ENCODE measurements around the gene KCNIP4. TPM values are rescaled to one million over a fixed set of nuclear protein-coding genes. Genes with fewer than 3 reads are reported as not detected.
"Not testable (repeated sequence)": the region's sequence is repeated elsewhere in the genome, so short reads cannot be mapped to it uniquely, and the experiment has no call there.

The KCNIP4 gene
- total and polyA plus RNA-seq, 10 of the 15 experiments (the other 5 are each of a cell fraction or from before 2014, with no cell fraction given), result 0.03 to 0.23 (median 0.13) TPM; not detected in 7

GRCh38 chr4:20787940-20788665 lies 1160.5 kb downstream of the KCNIP4 start (continued):
- TF ChIP-seq ZNF592 (IDR thresholded peaks at IDR 0.05) (no peak), EZH2 (IDR thresholded peaks at IDR 0.05; ENCODE audit: borderline replicate concordance, control insufficient read depth, low read depth, low read length) (no peak), ESRRA (IDR thresholded peaks at IDR 0.05; ENCODE audit: low read length) (no peak)

GRCh38 chr4:20783134-20783533 lies 1165.4 kb downstream of the KCNIP4 start:
- FAIRE-seq; intact Hi-C loops (cut with micrococcal nuclease; ENCODE audit: unreplicated experiment): not testable (repeated sequence)

More at GRCh38 chr4:20783134-20783533, 1165.4 kb downstream of the KCNIP4 start:
- RAD21 ChIA-PET (ENCODE audit: unreplicated experiment); H3K4me3 ChIP-seq; H3K36me3 ChIP-seq (ENCODE audit: control insufficient read depth in 2 of 2, insufficient read depth in 2 of 2, low read length in 1 of 2); BruUV-seq (replicated peaks); DNase-seq (ENCODE audit: low read depth, low spot score); H3K27me3 ChIP-seq (replicated peaks in 1 of 2; ENCODE audit: control insufficient read depth in 2 of 2, insufficient read depth in 2 of 2, low read length in 1 of 2); H3K9me3 ChIP-seq (replicated peaks; ENCODE audit: control insufficient read depth, insufficient read depth, low read length); H3K27ac ChIP-seq (ENCODE audit: control insufficient read depth, insufficient read depth); H3K9ac ChIP-seq (ENCODE audit: control insufficient read depth, insufficient read depth, low read length); POLR2A ChIA-PET; H3K79me2 ChIP-seq (ENCODE audit: control insufficient read depth, insufficient read depth, low read length); H2AFZ ChIP-seq (ENCODE audit: control insufficient read depth, low read depth, low read length); H3K4me1 ChIP-seq (ENCODE audit: control insufficient read depth, insufficient read depth, low read length); in situ Hi-C loops (cut with MboI); H4K20me1 ChIP-seq (ENCODE audit: control insufficient read depth, insufficient read depth); H3K4me2 ChIP-seq (ENCODE audit: control insufficient read depth, insufficient read depth); ATAC-seq: not testable (repeated sequence)
- WGBS (ENCODE audit: insufficient coverage, insufficient replicate concordance, low lambda C conversion rate, missing lambda C conversion rate), result 0% methylated on average over 1 of the region's 1 CpG
- CTCF ChIA-PET, result interaction anchor here (3.2 kb wide), 1 partner anchor 9 kb away, joined by 14 read pairs; no protein-coding TSS in a partner anchor
- SMC1A ChIA-PET (ENCODE audit: uncharacterized antibody, unreplicated experiment), result interaction anchor here (3.0 kb wide), 1 partner anchor 10 kb away, joined by 9 read pairs; no protein-coding TSS in a partner anchor

Data from GM12878 (cell line).